Measurements from ENCODE around the gene C2orf74. TPM values are rescaled to one million over a fixed set of nuclear protein-coding genes. Genes with fewer than 3 reads are reported as not detected.
"Not testable (repeated sequence)": the region's sequence is repeated elsewhere in the genome, so short reads cannot be mapped to it uniquely, and the experiment has no call there.

The C2orf74 gene
- total RNA-seq, 1 donor from 2014 or later: 6.0 TPM

DNA sequence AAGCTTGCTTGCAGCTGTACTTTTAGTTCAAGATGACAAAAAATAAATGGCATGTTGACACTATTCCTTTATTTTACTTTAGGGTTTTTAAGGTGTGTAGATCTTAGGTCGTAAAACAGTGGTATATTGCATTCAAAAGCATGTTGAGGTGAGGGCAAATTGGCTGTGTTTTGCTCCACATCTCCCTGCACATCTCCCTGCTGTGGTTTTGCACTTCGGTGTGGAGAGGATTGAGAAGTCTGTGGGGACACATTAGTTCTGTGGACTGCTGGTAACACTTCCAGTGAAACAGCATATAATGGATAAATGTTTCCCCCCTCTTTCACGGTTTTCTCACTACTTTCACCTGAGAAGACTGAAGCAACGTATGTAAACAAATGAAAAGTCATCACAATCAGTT, 25.1 kb downstream of the C2orf74 start:
- Mint-ChIP-seq H3K9me3 (no peaks in the 10 kb centered on the region), H3K27me3 (no peaks in the 10 kb centered on the region), H3K4me1 (peaks cover 5% of the 10 kb centered on the region), H3K36me3 (ENCODE audit: low read depth) (peaks cover 86% of the 10 kb centered on the region), H3K4me3 (no peak overlapping the region), H3K27ac (peak overlapping the region; percentile 18)
- ATAC-seq (ENCODE audit: low read depth): no peak
- ChIA-PET CTCF (no interaction called here), POLR2A (no interaction called here)
- no peak for DNase-seq
- intact Hi-C loops (cut with micrococcal nuclease): no loop called here
- TF ChIP-seq, protein P1, sequence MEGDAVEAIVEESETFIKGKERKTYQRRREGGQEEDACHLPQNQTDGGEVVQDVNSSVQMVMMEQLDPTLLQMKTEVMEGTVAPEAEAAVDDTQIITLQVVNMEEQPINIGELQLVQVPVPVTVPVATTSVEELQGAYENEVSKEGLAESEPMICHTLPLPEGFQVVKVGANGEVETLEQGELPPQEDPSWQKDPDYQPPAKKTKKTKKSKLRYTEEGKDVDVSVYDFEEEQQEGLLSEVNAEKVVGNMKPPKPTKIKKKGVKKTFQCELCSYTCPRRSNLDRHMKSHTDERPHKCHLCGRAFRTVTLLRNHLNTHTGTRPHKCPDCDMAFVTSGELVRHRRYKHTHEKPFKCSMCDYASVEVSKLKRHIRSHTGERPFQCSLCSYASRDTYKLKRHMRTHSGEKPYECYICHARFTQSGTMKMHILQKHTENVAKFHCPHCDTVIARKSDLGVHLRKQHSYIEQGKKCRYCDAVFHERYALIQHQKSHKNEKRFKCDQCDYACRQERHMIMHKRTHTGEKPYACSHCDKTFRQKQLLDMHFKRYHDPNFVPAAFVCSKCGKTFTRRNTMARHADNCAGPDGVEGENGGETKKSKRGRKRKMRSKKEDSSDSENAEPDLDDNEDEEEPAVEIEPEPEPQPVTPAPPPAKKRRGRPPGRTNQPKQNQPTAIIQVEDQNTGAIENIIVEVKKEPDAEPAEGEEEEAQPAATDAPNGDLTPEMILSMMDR (IDR thresholded peaks at IDR 0.05): no peak

DNA sequence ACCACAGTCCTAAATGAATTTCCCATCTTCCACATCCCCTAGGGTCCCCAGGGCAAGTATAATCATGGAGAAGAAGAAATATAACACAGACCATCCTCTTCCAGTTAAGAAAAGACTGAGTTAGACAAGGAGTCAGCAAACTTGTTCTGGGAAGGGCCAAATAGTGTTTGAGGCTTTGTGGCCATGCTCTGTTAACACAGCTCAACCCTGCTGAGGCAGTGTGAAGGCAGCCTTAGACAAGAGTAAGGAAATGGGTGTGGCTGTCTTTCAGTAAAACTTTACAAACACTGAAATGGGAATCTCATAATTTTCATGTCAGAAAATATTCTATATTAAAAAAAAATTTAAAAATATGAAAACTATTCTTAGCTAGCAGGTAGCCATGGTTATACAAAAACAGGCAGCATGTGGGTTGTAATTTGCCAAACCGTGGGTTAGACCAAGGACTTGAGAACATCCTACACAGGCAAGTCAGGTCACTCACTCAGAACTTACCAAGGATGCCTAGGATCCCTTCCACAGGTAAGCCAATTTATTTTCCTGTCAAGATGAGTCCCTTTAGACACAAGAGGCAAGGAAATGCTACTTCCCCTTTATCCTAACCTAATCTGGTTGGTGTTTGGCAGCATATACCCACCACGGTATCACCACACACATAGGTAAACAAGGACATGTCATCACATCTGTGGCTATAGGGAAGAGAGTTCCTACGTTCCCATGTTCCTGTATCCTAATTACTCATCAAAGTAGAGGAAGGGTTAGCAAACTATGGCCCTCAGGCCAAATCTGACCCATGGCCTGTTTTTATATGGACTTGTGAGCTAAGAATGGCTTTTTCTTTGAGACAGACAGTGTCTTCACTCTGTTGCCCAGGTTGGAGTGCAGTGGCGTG, 31.9 kb downstream of the C2orf74 start:
- H3K27me3 Mint-ChIP-seq: no peaks in the 10 kb centered on the region
- peaks cover 53% of the 10 kb centered on the region for H3K36me3 Mint-ChIP-seq (ENCODE audit: low read depth)
- TF ChIP-seq, protein P1 (IDR thresholded peaks at IDR 0.05): no peak
- peaks cover 10% of the 10 kb centered on the region for H3K4me1 Mint-ChIP-seq
- peak overlapping the region; percentile 10 for H3K27ac Mint-ChIP-seq
- ChIA-PET POLR2A (interaction anchor here (1.6 kb wide), 1 partner anchor 16 kb away, joined by 6 read pairs; no protein-coding TSS in a partner anchor), CTCF (no interaction called here)
- no peak for DNase-seq
- H3K4me3 Mint-ChIP-seq: no peak overlapping the region
- H3K9me3 Mint-ChIP-seq: no peaks in the 10 kb centered on the region
- intact Hi-C loops (cut with micrococcal nuclease): no loop called here
- peak; percentile 21 for ATAC-seq (ENCODE audit: low read depth)

DNA sequence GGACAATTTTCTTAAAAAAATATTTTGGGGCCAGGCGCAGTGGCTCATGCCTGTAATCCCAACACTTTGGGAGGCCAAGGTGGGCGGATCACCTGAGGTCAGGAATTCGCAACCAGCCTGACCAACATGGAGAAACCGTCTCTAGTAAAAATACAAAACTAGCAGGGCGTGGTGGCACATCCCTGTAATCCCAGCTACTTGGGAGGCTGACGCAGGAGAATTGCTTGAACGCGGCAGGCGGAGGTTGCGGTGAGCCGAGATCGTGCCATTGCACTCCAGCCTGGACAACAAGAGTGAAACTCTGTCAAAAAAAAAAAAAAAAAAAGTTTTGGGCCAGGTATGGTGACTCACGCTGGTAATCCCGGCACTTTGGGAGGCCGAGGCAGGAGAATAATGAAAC, 32.7 kb downstream of the C2orf74 start:
- CTCF ChIA-PET; H3K9me3 Mint-ChIP-seq; ATAC-seq (ENCODE audit: low read depth); H3K4me3 Mint-ChIP-seq; DNase-seq; H3K27me3 Mint-ChIP-seq; intact Hi-C loops (cut with micrococcal nuclease); H3K27ac Mint-ChIP-seq: not testable (repeated sequence)
- H3K36me3 Mint-ChIP-seq (ENCODE audit: low read depth): peaks cover 52% of the 10 kb centered on the region
- POLR2A ChIA-PET: interaction anchor here (1.6 kb wide), 1 partner anchor 17 kb away, joined by 6 read pairs; no protein-coding TSS in a partner anchor
- peaks cover 10% of the 10 kb centered on the region for H3K4me1 Mint-ChIP-seq

DNA sequence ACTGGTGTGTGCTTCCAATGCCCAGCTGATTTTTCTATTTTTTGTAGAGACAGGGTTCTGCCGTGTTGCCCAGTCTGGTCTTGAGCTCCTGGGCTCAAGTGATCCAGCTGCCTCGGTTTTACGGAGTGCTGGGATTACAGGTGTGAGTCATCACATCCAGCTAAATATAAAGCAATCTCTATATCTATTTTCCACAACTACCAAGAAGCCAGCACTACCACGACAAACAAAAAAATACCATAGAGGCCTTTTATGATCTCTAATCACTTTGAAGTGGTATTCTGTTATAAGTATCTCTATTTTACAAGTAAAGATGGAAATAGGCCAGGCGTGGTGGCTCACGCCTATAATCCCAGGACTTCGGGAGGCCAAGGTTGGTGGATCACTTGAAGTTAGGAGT, 34.7 kb downstream of the C2orf74 start:
- H3K27ac Mint-ChIP-seq: no peak overlapping the region
- H3K4me3 Mint-ChIP-seq: no peak overlapping the region
- ATAC-seq (ENCODE audit: low read depth): no peak
- peaks cover 10% of the 10 kb centered on the region for H3K4me1 Mint-ChIP-seq
- H3K36me3 Mint-ChIP-seq (ENCODE audit: low read depth): peaks cover 47% of the 10 kb centered on the region
- no peaks in the 10 kb centered on the region for H3K9me3 Mint-ChIP-seq
- TF ChIP-seq, protein P1 (IDR thresholded peaks at IDR 0.05): no peak
- H3K27me3 Mint-ChIP-seq: no peaks in the 10 kb centered on the region
- POLR2A ChIA-PET: interaction anchor here (0.7 kb wide), 1 partner anchor 12 kb away, joined by 3 read pairs; no protein-coding TSS in a partner anchor
- intact Hi-C loops (cut with micrococcal nuclease): no loop called here
- CTCF ChIA-PET: no interaction called here
- DNase-seq: no peak

DNA sequence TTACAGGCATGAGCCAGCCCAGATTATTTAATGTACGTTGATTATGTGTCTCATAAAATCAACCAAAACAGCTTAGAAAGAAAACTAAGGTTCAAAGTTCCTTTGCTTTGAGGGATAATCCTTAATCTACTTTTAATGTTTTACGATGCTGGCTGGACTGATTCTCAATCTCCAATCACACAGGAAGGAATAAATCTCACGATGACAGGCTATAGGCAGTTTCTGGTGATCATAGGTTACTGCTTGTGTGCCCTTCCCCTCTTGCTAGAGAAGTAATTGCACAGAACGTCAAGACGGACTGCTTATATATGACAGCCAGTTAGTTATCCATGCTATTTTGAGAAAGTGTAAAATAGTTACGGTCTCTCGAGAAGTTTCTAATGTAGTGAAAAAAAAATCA, 43.1 kb downstream of the C2orf74 start:
- H3K36me3 Mint-ChIP-seq (ENCODE audit: low read depth): peaks cover 76% of the 10 kb centered on the region
- no peaks in the 10 kb centered on the region for H3K9me3 Mint-ChIP-seq
- H3K27ac Mint-ChIP-seq: no peak overlapping the region
- H3K4me3 Mint-ChIP-seq: no peak overlapping the region
- intact Hi-C loops (cut with micrococcal nuclease): no loop called here
- TF ChIP-seq, protein P1 (IDR thresholded peaks at IDR 0.05): no peak
- ChIA-PET POLR2A (no interaction called here), CTCF (no interaction called here)
- no peak for DNase-seq
- H3K27me3 Mint-ChIP-seq: no peaks in the 10 kb centered on the region
- H3K4me1 Mint-ChIP-seq: no peaks in the 10 kb centered on the region
- ATAC-seq (ENCODE audit: low read depth): no peak

Data from activated B cell treated with CpG ODN at 0.5 μM for 24 hours (primary cell).